Upper lobe of left lung (tissue), 4 donors: ENCODE data around the gene CCR9.

Experiments
- CTCF ChIP-seq, 6 experiments: fragments of 450-650 bp in 4 of 6; fragments of 200-600 bp in 2 of 6; sonication (generic) in 2 of 6; IDR thresholded peaks; one replicate each; pipeline ENCODE4 v1.5.1; 2016 to 2019; ENCODE audit warnings: antibody characterized with exemption in 6 of 6
- EP300 ChIP-seq, 4 donors: sonication (generic); formaldehyde crosslinking; IDR thresholded peaks; one replicate each; pipeline ENCODE4 v1.5.1; 2017; ENCODE audit warnings: antibody characterized with exemption in 4 of 4, control low read depth in 2 of 4
- POLR2A ChIP-seq, 4 donors: fragments of 450-650 bp; IDR thresholded peaks; one replicate each; pipeline ENCODE4 v1.5.1; 2016 to 2017; ENCODE audit warnings: antibody characterized with exemption in 4 of 4, mild to moderate bottlenecking in 2 of 4
- POLR2AphosphoS5 ChIP-seq, 2 donors: sonication (generic); formaldehyde crosslinking; IDR thresholded peaks; one replicate each; pipeline ENCODE4 v1.5.1; 2017; ENCODE audit warnings: antibody characterized with exemption in 2 of 2

GRCh38 chr3:45946307-45946706 lies 60.0 kb downstream of the CCR9 start:
- TF ChIP-seq POLR2AphosphoS5 (IDR thresholded peaks at IDR 0.05) (no peak), CTCF (IDR thresholded peaks at IDR 0.05) (peak in 1 of 6 experiments; percentile 12), POLR2A (IDR thresholded peaks at IDR 0.05) (no peak), EP300 (IDR thresholded peaks at IDR 0.05) (no peak)
